GM12872 (cell line): ENCODE data around the gene NEXMIF.

Source experiments
- TF ChIP-seq, protein P1 (sequence below): IDR thresholded peaks from 3 replicates; pipeline ENCODE4 v1.5.1; 2011; ENCODE audit warnings: low read depth, mild to moderate bottlenecking, low read length, moderate library complexity; ENCODE audit not compliant: insufficient read depth

The NEXMIF gene

DNA sequence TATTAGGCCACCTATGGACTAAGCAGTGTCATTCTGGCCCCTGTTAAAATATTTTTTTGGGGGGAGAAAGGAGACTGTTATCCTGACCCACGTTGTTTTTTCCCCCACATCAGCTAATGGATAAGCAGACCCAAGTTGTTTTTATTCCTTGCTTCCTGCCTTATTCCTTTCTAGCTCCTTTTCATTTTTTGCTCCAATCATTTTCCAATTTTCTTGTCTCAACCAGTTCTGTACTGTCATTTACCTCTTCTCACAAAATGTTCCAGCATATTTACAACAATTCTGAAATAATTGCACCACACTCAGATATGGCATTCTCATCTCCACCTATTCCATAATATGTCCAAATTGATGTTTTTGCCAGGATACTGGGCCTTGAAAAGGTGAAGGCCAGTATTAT lies 150.3 kb downstream of the NEXMIF start:
- TF ChIP-seq, protein P1, sequence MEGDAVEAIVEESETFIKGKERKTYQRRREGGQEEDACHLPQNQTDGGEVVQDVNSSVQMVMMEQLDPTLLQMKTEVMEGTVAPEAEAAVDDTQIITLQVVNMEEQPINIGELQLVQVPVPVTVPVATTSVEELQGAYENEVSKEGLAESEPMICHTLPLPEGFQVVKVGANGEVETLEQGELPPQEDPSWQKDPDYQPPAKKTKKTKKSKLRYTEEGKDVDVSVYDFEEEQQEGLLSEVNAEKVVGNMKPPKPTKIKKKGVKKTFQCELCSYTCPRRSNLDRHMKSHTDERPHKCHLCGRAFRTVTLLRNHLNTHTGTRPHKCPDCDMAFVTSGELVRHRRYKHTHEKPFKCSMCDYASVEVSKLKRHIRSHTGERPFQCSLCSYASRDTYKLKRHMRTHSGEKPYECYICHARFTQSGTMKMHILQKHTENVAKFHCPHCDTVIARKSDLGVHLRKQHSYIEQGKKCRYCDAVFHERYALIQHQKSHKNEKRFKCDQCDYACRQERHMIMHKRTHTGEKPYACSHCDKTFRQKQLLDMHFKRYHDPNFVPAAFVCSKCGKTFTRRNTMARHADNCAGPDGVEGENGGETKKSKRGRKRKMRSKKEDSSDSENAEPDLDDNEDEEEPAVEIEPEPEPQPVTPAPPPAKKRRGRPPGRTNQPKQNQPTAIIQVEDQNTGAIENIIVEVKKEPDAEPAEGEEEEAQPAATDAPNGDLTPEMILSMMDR, result no peak

DNA sequence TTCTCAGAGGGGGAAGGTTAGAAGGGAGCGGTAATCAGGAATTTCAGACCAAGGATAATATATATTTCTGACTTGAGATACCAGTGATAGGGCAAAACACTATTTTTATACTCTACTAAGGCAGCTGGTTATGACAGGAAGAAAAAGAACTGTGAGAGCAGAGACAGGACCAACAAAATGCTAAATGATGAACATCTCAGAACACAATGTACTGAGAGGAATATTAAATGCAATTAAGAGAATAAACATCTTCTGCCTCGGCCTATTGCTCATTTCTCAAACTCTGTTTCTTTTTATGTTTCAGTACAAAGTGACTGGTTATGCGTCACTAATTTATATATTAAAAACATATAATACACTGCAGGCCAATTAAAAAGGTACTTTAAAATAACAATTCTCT lies 188.8 kb downstream of the NEXMIF start:
- TF ChIP-seq, protein P1, result no peak

DNA sequence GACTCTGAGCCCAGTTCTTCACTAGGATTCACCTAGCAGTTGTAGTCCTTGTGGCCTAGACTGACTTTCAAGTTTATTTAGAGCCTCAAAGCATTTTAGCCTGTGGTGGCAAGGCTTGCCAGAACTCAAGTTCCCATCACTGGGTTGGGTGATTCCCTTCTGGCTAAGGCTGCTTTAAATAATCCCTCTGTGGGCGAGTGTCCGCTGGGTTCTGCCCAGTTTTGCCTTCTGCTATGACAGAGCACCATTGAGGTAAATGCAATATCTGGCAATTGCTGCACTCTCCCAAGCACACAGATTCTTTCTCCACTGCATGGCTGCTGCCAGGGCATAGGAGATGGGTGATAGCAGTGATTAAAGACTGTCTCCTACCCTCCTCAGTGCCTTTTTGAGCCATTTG lies 220.0 kb downstream of the NEXMIF start:
- TF ChIP-seq, protein P1, result no peak

DNA sequence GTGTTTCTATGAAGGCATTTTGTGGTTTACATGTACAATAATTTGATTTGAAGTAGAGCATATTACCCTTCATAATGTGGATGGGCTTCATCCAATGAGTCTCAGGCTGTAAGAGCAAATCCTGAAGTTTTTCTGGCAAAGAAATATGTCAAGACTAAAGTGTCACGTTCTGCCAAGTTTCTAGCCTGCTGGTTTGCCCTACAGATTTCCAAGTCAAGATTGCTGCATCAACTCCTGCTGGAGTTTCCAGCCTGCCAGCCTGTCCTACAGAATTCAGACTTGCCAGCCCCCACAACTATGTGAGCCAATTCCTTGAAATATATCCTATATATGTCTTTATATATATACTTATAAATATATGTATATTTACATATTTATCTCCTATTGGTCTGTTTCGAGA lies 240.8 kb downstream of the NEXMIF start:
- TF ChIP-seq, protein P1, result no peak
